GM23338 (cell line): ENCODE results near the gene PEPD. TPM values are rescaled to one million over a fixed set of nuclear protein-coding genes. Genes with fewer than 3 reads are reported as not detected.

ENCODE experiments used
- ATAC-seq: fragments of 200-7000 bp; cut with Tn5 transposase; 3 replicates; pipeline ENCODE4 v1.9.1; 2020
- DNase-seq: peaks from one replicate; pipeline ENCODE4 v3.0.0-alpha.2; 2015; ENCODE audit warnings: low spot score
- H2AFZ ChIP-seq: fragments of 200-600 bp; sonication (generic); 2 replicates; pipeline ENCODE4 v1.8.0; 2016; ENCODE audit warnings: antibody characterized with exemption, mild to moderate bottlenecking, moderate library complexity
- H3F3A ChIP-seq: fragments of 200-600 bp; sonication (generic); replicated peaks from 2 replicates; pipeline ENCODE4 v1.8.0; 2017; ENCODE audit warnings: antibody characterized with exemption, mixed run types, low read depth
- H3K27ac ChIP-seq: fragments of 200-600 bp; sonication (generic); 2 replicates; pipeline ENCODE4 v1.6.1; 2016; ENCODE audit warnings: low read depth
- H3K27me3 ChIP-seq: fragments of 200-600 bp; sonication (generic); 2 replicates; pipeline ENCODE4 v1.8.0; 2016; ENCODE audit warnings: mild to moderate bottlenecking, mixed run types, moderate library complexity; ENCODE audit not compliant: insufficient read depth
- H3K36me3 ChIP-seq: fragments of 200-600 bp; sonication (generic); 2 replicates; pipeline ENCODE4 v1.8.0; 2016; ENCODE audit warnings: mild to moderate bottlenecking; ENCODE audit not compliant: insufficient read depth
- H3K4me1 ChIP-seq: fragments of 200-600 bp; sonication (generic); 2 replicates; pipeline ENCODE4 v1.8.0; 2016; ENCODE audit warnings: mild to moderate bottlenecking, moderate library complexity; ENCODE audit not compliant: insufficient read depth
- H3K4me2 ChIP-seq: fragments of 200-600 bp; sonication (generic); 2 replicates; pipeline ENCODE4 v1.7.1; 2017; ENCODE audit warnings: mixed run types
- H3K4me3 ChIP-seq: fragments of 200-600 bp; sonication (generic); 2 replicates; pipeline ENCODE4 v1.6.1; 2016; ENCODE audit warnings: mixed run types
- H3K79me2 ChIP-seq: fragments of 200-600 bp; sonication (generic); replicated peaks from 2 replicates; pipeline ENCODE4 v1.8.0; 2017; ENCODE audit warnings: mild to moderate bottlenecking; ENCODE audit not compliant: insufficient read depth
- H3K9me2 ChIP-seq: fragments of 200-600 bp; sonication (generic); 2 replicates; pipeline ENCODE4 v1.8.0; 2017; ENCODE audit not compliant: insufficient read depth
- H4K20me1 ChIP-seq: fragments of 200-600 bp; sonication (generic); replicated peaks from 2 replicates; pipeline ENCODE4 v1.8.0; 2017; ENCODE audit warnings: mild to moderate bottlenecking; ENCODE audit not compliant: insufficient read depth
- H3K27ac Mint-ChIP-seq: 2 replicates; pipeline ENCODE4 v1.8.0; 2020; ENCODE audit warnings: inconsistent platforms, mild to moderate bottlenecking, moderate library complexity, mixed read lengths
- H3K27me3 Mint-ChIP-seq: 3 replicates; pipeline ENCODE4 v1.8.0; 2022; ENCODE audit warnings: low read depth, mild to moderate bottlenecking, moderate library complexity, mixed read lengths, inconsistent platforms; ENCODE audit not compliant: insufficient read depth, poor library complexity
- H3K36me3 Mint-ChIP-seq: 3 replicates; pipeline ENCODE4 v1.8.0; 2021; ENCODE audit warnings: low read depth, mild to moderate bottlenecking, inconsistent platforms, moderate library complexity, mixed read lengths
- H3K4me1 Mint-ChIP-seq: 3 replicates; pipeline ENCODE4 v1.8.0; 2020; ENCODE audit warnings: mild to moderate bottlenecking, inconsistent platforms, mixed read lengths
- H3K4me3 Mint-ChIP-seq: 3 replicates; pipeline ENCODE4 v1.8.0; 2021; ENCODE audit warnings: moderate library complexity, mild to moderate bottlenecking, inconsistent platforms, mixed read lengths
- H3K9me3 Mint-ChIP-seq: 3 replicates; pipeline ENCODE4 v1.8.0; 2020; ENCODE audit warnings: moderate library complexity, mild to moderate bottlenecking, inconsistent platforms, mixed read lengths
- CREB1 ChIP-seq: fragments of 250-450 bp; sonication (Bioruptor Pico); IDR thresholded peaks from 2 replicates; pipeline ENCODE4 v1.5.0; 2020; ENCODE audit warnings: low read depth, mild to moderate bottlenecking, moderate library complexity
- ETS1 ChIP-seq: IDR thresholded peaks from 2 replicates; pipeline ENCODE4 v1.6.1; 2016; ENCODE audit warnings: antibody characterized with exemption
- EZH2 ChIP-seq: fragments of 200-600 bp; sonication (generic); IDR thresholded peaks from one replicate; pipeline ENCODE4 v1.8.0; 2017; ENCODE audit warnings: antibody characterized with exemption, mild to moderate bottlenecking, low read depth; ENCODE audit not compliant: unreplicated experiment
- JUNB ChIP-seq: IDR thresholded peaks from one replicate; pipeline ENCODE4 v1.6.1; 2016; ENCODE audit warnings: antibody characterized with exemption; ENCODE audit not compliant: unreplicated experiment
- NANOG ChIP-seq: IDR thresholded peaks from 2 replicates; pipeline ENCODE4 v1.6.1; 2016; ENCODE audit warnings: antibody characterized with exemption, borderline replicate concordance
- POLR2AphosphoS5 ChIP-seq: IDR thresholded peaks from 2 replicates; pipeline ENCODE4 v1.6.1; 2016; ENCODE audit warnings: antibody characterized with exemption, low read depth
- STAT1 ChIP-seq: IDR thresholded peaks from one replicate; pipeline ENCODE4 v1.6.1; 2016; ENCODE audit warnings: antibody characterized with exemption; ENCODE audit not compliant: unreplicated experiment
- ZNF114 ChIP-seq: fragments of 250-450 bp; sonication (Bioruptor Pico); IDR thresholded peaks from 2 replicates; pipeline ENCODE4 v1.5.0; 2020; ENCODE audit warnings: mild to moderate bottlenecking, moderate library complexity
- ZNF331 ChIP-seq: fragments of 250-450 bp; sonication (Bioruptor Pico); IDR thresholded peaks from 2 replicates; pipeline ENCODE4 v1.5.0; 2020; ENCODE audit warnings: low read depth, mild to moderate bottlenecking, moderate library complexity
- ZNF462 ChIP-seq: fragments of 250-450 bp; sonication (Bioruptor Pico); IDR thresholded peaks from 2 replicates; pipeline ENCODE4 v1.5.0; 2020; ENCODE audit warnings: mild to moderate bottlenecking, moderate library complexity
- polyA plus RNA-seq: library from polyadenylated mRNA; unstranded; fragments of >200 nt; fragmentation: Nextera tagmentation; extraction: Ambion mirVana; gene quantifications from 2 replicates; pipeline ENCODE4 v1.2.1, GENCODE V29; 2016
- total RNA-seq: library from RNA; depleted of rRNA; stranded (reverse); fragments of >200 nt; shearing (Covaris generic); gene quantifications from 2 replicates; pipeline ENCODE4 v1.2.3, GENCODE V29; 2014
- TF ChIP-seq, protein P1 (sequence below): IDR thresholded peaks from one replicate; pipeline ENCODE4 v1.6.1; 2018; ENCODE audit warnings: antibody characterized with exemption; ENCODE audit not compliant: unreplicated experiment

The PEPD gene
- total and polyA plus RNA-seq, 2 experiments from 2014 or later: 81.7 to 89.2 TPM

DNA sequence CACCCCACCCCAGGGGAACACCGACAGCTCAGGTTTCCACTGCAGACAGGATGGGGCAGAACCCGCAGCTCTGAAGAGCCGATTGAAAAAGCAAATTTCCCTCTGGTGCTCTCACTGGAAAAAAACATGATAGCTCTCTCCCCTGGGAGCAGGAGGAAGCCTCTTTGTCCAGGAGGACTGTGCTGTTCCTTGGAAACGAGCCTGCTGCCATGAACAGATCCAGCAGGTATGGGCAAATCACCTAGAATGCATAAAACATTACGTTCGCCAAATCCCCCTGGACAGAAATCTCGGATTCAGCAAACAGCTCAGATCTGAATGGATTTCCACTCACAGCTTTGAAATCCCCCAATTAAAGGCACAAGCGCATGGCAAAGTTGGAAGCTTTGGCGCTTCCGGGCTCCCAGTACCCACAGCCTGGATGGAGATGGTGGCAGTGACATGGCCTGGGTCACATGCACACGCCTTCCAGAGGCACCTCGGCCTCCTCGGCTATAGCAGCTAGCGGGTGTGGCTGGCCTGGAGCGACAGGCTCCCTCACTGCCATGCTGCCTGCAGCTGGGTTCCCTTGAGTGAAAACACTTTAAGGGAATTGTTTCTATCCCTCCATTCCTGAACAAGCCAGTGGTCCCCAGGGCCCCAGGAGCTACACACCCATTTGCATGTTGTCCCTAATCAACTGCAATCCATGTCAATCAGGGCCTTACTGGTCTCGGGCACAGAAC is 89.0 kb downstream of the PEPD start:
- H2AFZ ChIP-seq: no peak overlapping the region
- H3K4me3 ChIP-seq: no peak overlapping the region
- no peaks in the 10 kb centered on the region for H3K9me3 Mint-ChIP-seq
- H3K27me3 Mint-ChIP-seq: peaks cover 13% of the 10 kb centered on the region
- ATAC-seq (no peak), DNase-seq (no peak)
- no peak overlapping the region for H3K27ac Mint-ChIP-seq
- H3K9me2 ChIP-seq: no peaks in the 10 kb centered on the region
- H4K20me1 ChIP-seq: no peaks in the 10 kb centered on the region; the same call in 1 of the 2 replicates
- H3K4me3 Mint-ChIP-seq: no peak overlapping the region
- H3K27me3 ChIP-seq: no peaks in the 10 kb centered on the region
- no peaks in the 10 kb centered on the region for H3K79me2 ChIP-seq
- TF ChIP-seq CREB1 (CRISPR knock-in tag): no peak
- no peak for TF ChIP-seq POLR2AphosphoS5
- TF ChIP-seq ZNF114 (CRISPR knock-in tag): no peak
- no peak for TF ChIP-seq EZH2
- H3K27ac ChIP-seq: no peak overlapping the region
- H3K4me2 ChIP-seq: no peak overlapping the region
- peaks cover 4% of the 10 kb centered on the region; the same call in 1 of the 3 replicates for H3K4me1 Mint-ChIP-seq
- H3K36me3 Mint-ChIP-seq: no peaks in the 10 kb centered on the region
- H3K4me1 ChIP-seq: no peaks in the 10 kb centered on the region
- no peaks in the 10 kb centered on the region for H3K36me3 ChIP-seq
- no peaks in the 10 kb centered on the region for H3F3A ChIP-seq

DNA sequence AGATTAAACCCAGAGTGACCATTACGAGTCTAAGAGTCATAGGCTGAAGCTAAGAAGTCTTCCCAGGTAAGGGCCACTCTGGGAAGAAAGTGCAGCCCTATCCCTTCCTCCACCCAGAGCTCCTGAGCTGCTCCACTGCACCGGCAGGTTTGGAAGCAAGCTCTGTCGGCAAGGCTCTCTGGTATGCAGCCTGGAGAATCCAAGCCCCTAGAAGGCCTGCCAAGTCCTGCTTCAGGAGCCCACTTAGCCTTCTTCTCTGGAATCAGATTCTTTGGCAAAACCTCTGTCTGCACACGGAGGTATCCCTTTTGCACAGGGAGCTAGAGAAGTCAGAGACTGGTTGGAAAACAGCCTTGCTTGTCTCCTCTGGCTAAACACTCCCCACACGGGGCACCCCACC is 89.6 kb downstream of the PEPD start:
- Mint-ChIP-seq H3K27me3 (peaks cover 13% of the 10 kb centered on the region), H3K27ac (no peak overlapping the region), H3K4me1 (peaks cover 4% of the 10 kb centered on the region; the same call in 1 of the 3 replicates), H3K9me3 (no peaks in the 10 kb centered on the region), H3K4me3 (no peak overlapping the region), H3K36me3 (no peaks in the 10 kb centered on the region)
- Histone ChIP-seq H4K20me1 (no peaks in the 10 kb centered on the region; the same call in 1 of the 2 replicates), H3K4me1 (no peaks in the 10 kb centered on the region), H3K4me2 (no peak overlapping the region), H3K36me3 (no peaks in the 10 kb centered on the region), H3K27ac (no peak overlapping the region), H2AFZ (no peak overlapping the region), H3K9me2 (no peaks in the 10 kb centered on the region), H3K79me2 (no peaks in the 10 kb centered on the region), H3F3A (no peaks in the 10 kb centered on the region), H3K4me3 (no peak overlapping the region), H3K27me3 (no peaks in the 10 kb centered on the region)
- ATAC-seq: no peak
- peak; percentile 28 for DNase-seq
- no peak for TF ChIP-seq ZNF462 (CRISPR knock-in tag)
- no peak for TF ChIP-seq ETS1
- no peak for TF ChIP-seq NANOG
- TF ChIP-seq ZNF331 (CRISPR knock-in tag): no peak
- no peak for TF ChIP-seq JUNB
- TF ChIP-seq ZNF114 (CRISPR knock-in tag): no peak
- TF ChIP-seq EZH2: no peak
- TF ChIP-seq, protein P1, sequence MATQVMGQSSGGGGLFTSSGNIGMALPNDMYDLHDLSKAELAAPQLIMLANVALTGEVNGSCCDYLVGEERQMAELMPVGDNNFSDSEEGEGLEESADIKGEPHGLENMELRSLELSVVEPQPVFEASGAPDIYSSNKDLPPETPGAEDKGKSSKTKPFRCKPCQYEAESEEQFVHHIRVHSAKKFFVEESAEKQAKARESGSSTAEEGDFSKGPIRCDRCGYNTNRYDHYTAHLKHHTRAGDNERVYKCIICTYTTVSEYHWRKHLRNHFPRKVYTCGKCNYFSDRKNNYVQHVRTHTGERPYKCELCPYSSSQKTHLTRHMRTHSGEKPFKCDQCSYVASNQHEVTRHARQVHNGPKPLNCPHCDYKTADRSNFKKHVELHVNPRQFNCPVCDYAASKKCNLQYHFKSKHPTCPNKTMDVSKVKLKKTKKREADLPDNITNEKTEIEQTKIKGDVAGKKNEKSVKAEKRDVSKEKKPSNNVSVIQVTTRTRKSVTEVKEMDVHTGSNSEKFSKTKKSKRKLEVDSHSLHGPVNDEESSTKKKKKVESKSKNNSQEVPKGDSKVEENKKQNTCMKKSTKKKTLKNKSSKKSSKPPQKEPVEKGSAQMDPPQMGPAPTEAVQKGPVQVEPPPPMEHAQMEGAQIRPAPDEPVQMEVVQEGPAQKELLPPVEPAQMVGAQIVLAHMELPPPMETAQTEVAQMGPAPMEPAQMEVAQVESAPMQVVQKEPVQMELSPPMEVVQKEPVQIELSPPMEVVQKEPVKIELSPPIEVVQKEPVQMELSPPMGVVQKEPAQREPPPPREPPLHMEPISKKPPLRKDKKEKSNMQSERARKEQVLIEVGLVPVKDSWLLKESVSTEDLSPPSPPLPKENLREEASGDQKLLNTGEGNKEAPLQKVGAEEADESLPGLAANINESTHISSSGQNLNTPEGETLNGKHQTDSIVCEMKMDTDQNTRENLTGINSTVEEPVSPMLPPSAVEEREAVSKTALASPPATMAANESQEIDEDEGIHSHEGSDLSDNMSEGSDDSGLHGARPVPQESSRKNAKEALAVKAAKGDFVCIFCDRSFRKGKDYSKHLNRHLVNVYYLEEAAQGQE: no peak
- TF ChIP-seq STAT1: no peak
